GM23338 (cell line): ENCODE data around the gene RAP1B. TPM values are rescaled to one million over a fixed set of nuclear protein-coding genes. Genes with fewer than 3 reads are reported as not detected.

ENCODE experiments used
- ATAC-seq: fragments of 200-7000 bp; cut with Tn5 transposase; 3 replicates; pipeline ENCODE4 v1.9.1; 2020
- DNase-seq: peaks from one replicate; pipeline ENCODE4 v3.0.0-alpha.2; 2015; ENCODE audit warnings: low spot score
- H2AFZ ChIP-seq: fragments of 200-600 bp; sonication (generic); 2 replicates; pipeline ENCODE4 v1.8.0; 2016; ENCODE audit warnings: antibody characterized with exemption, mild to moderate bottlenecking, moderate library complexity
- H3F3A ChIP-seq: fragments of 200-600 bp; sonication (generic); replicated peaks from 2 replicates; pipeline ENCODE4 v1.8.0; 2017; ENCODE audit warnings: antibody characterized with exemption, mixed run types, low read depth
- H3K27ac ChIP-seq: fragments of 200-600 bp; sonication (generic); 2 replicates; pipeline ENCODE4 v1.6.1; 2016; ENCODE audit warnings: low read depth
- H3K27me3 ChIP-seq: fragments of 200-600 bp; sonication (generic); 2 replicates; pipeline ENCODE4 v1.8.0; 2016; ENCODE audit warnings: mild to moderate bottlenecking, mixed run types, moderate library complexity; ENCODE audit not compliant: insufficient read depth
- H3K36me3 ChIP-seq: fragments of 200-600 bp; sonication (generic); 2 replicates; pipeline ENCODE4 v1.8.0; 2016; ENCODE audit warnings: mild to moderate bottlenecking; ENCODE audit not compliant: insufficient read depth
- H3K4me1 ChIP-seq: fragments of 200-600 bp; sonication (generic); 2 replicates; pipeline ENCODE4 v1.8.0; 2016; ENCODE audit warnings: mild to moderate bottlenecking, moderate library complexity; ENCODE audit not compliant: insufficient read depth
- H3K4me2 ChIP-seq: fragments of 200-600 bp; sonication (generic); 2 replicates; pipeline ENCODE4 v1.7.1; 2017; ENCODE audit warnings: mixed run types
- H3K4me3 ChIP-seq: fragments of 200-600 bp; sonication (generic); 2 replicates; pipeline ENCODE4 v1.6.1; 2016; ENCODE audit warnings: mixed run types
- H3K79me2 ChIP-seq: fragments of 200-600 bp; sonication (generic); replicated peaks from 2 replicates; pipeline ENCODE4 v1.8.0; 2017; ENCODE audit warnings: mild to moderate bottlenecking; ENCODE audit not compliant: insufficient read depth
- H3K9me2 ChIP-seq: fragments of 200-600 bp; sonication (generic); 2 replicates; pipeline ENCODE4 v1.8.0; 2017; ENCODE audit not compliant: insufficient read depth
- H4K20me1 ChIP-seq: fragments of 200-600 bp; sonication (generic); replicated peaks from 2 replicates; pipeline ENCODE4 v1.8.0; 2017; ENCODE audit warnings: mild to moderate bottlenecking; ENCODE audit not compliant: insufficient read depth
- H3K27ac Mint-ChIP-seq: 2 replicates; pipeline ENCODE4 v1.8.0; 2020; ENCODE audit warnings: inconsistent platforms, mild to moderate bottlenecking, moderate library complexity, mixed read lengths
- H3K27me3 Mint-ChIP-seq: 3 replicates; pipeline ENCODE4 v1.8.0; 2022; ENCODE audit warnings: low read depth, mild to moderate bottlenecking, moderate library complexity, mixed read lengths, inconsistent platforms; ENCODE audit not compliant: insufficient read depth, poor library complexity
- H3K36me3 Mint-ChIP-seq: 3 replicates; pipeline ENCODE4 v1.8.0; 2021; ENCODE audit warnings: low read depth, mild to moderate bottlenecking, inconsistent platforms, moderate library complexity, mixed read lengths
- H3K4me1 Mint-ChIP-seq: 3 replicates; pipeline ENCODE4 v1.8.0; 2020; ENCODE audit warnings: mild to moderate bottlenecking, inconsistent platforms, mixed read lengths
- H3K4me3 Mint-ChIP-seq: 3 replicates; pipeline ENCODE4 v1.8.0; 2021; ENCODE audit warnings: moderate library complexity, mild to moderate bottlenecking, inconsistent platforms, mixed read lengths
- H3K9me3 Mint-ChIP-seq: 3 replicates; pipeline ENCODE4 v1.8.0; 2020; ENCODE audit warnings: moderate library complexity, mild to moderate bottlenecking, inconsistent platforms, mixed read lengths
- EZH2 ChIP-seq: fragments of 200-600 bp; sonication (generic); IDR thresholded peaks from one replicate; pipeline ENCODE4 v1.8.0; 2017; ENCODE audit warnings: antibody characterized with exemption, mild to moderate bottlenecking, low read depth; ENCODE audit not compliant: unreplicated experiment
- EZH2phosphoT487 ChIP-seq: fragments of 200-600 bp; sonication (generic); IDR thresholded peaks from one replicate; pipeline ENCODE4 v1.8.1; 2018; ENCODE audit warnings: antibody characterized with exemption; ENCODE audit not compliant: unreplicated experiment
- JUNB ChIP-seq: IDR thresholded peaks from one replicate; pipeline ENCODE4 v1.6.1; 2016; ENCODE audit warnings: antibody characterized with exemption; ENCODE audit not compliant: unreplicated experiment
- ZNF114 ChIP-seq: fragments of 250-450 bp; sonication (Bioruptor Pico); IDR thresholded peaks from 2 replicates; pipeline ENCODE4 v1.5.0; 2020; ENCODE audit warnings: mild to moderate bottlenecking, moderate library complexity
- ZNF331 ChIP-seq: fragments of 250-450 bp; sonication (Bioruptor Pico); IDR thresholded peaks from 2 replicates; pipeline ENCODE4 v1.5.0; 2020; ENCODE audit warnings: low read depth, mild to moderate bottlenecking, moderate library complexity
- ZNF462 ChIP-seq: fragments of 250-450 bp; sonication (Bioruptor Pico); IDR thresholded peaks from 2 replicates; pipeline ENCODE4 v1.5.0; 2020; ENCODE audit warnings: mild to moderate bottlenecking, moderate library complexity
- polyA plus RNA-seq: library from polyadenylated mRNA; unstranded; fragments of >200 nt; fragmentation: Nextera tagmentation; extraction: Ambion mirVana; gene quantifications from 2 replicates; pipeline ENCODE4 v1.2.1, GENCODE V29; 2016
- total RNA-seq: library from RNA; depleted of rRNA; stranded (reverse); fragments of >200 nt; shearing (Covaris generic); gene quantifications from 2 replicates; pipeline ENCODE4 v1.2.3, GENCODE V29; 2014

The RAP1B gene
- total and polyA plus RNA-seq, 2 experiments from 2014 or later = 90.6 to 128 TPM

GRCh38 chr12:68628698-68629097 lies 18.0 kb downstream of the RAP1B start (continued):
- TF ChIP-seq ZNF462 (CRISPR knock-in tag) = no peak

GRCh38 chr12:68630050-68630449 lies 19.4 kb downstream of the RAP1B start:
- H3K9me2 ChIP-seq = no peaks in the 10 kb centered on the region
- peaks cover 11% of the 10 kb centered on the region for H3K9me3 Mint-ChIP-seq
- no peaks in the 10 kb centered on the region for H3K27me3 ChIP-seq
- no peak overlapping the region for H3K4me3 Mint-ChIP-seq
- no peaks in the 10 kb centered on the region for H3F3A ChIP-seq
- no peaks in the 10 kb centered on the region for H3K4me1 ChIP-seq
- no peak overlapping the region for H3K4me3 ChIP-seq
- H3K4me2 ChIP-seq = no peak overlapping the region
- no peak overlapping the region for H2AFZ ChIP-seq
- peaks cover 36% of the 10 kb centered on the region for H3K36me3 Mint-ChIP-seq
- ATAC-seq = no peak
- no peak overlapping the region; the same call in 1 of the 2 replicates for H3K27ac Mint-ChIP-seq
- DNase-seq = no peak
- H3K27me3 Mint-ChIP-seq = no peaks in the 10 kb centered on the region
- peaks cover 4% of the 10 kb centered on the region; the same call in 1 of the 2 replicates for H3K36me3 ChIP-seq
- H4K20me1 ChIP-seq = peaks cover 44% of the 10 kb centered on the region
- no peaks in the 10 kb centered on the region for H3K4me1 Mint-ChIP-seq
- no peak overlapping the region for H3K27ac ChIP-seq
- peaks cover 100% of the 10 kb centered on the region for H3K79me2 ChIP-seq
- no peak for TF ChIP-seq EZH2phosphoT487
- no peak for TF ChIP-seq ZNF462 (CRISPR knock-in tag)
- no peak for TF ChIP-seq ZNF114 (CRISPR knock-in tag)
- no peak for TF ChIP-seq ZNF331 (CRISPR knock-in tag)
- TF ChIP-seq JUNB = no peak
- no peak for TF ChIP-seq EZH2
